ENCODE results near the gene AADACL2. TPM values are rescaled to one million over a fixed set of nuclear protein-coding genes. Genes with fewer than 3 reads are reported as not detected.

Gene AADACL2
- total and polyA plus RNA-seq, 4 donors = not detected

DNA sequence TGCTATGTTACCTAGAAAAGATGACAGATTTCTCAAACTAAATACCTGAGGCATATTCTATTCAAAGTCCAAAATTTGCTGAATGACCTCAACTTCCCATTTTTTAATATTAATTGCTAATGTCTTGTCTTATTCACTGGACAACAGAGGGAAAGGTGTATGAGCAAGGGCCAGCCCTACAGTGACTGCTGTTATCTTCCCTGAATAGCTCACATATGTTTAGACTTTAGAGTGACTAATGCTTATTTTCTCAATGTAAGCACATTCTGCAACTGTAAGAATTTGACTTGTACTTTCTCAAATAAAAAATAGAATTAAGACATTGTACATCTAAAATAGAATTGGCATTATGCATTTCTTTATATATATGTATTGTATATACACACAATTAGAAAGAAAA is 26.5 kb upstream of the AADACL2 start:
- H3K4me1 ChIP-seq (ENCODE audit: control insufficient read depth in 4 of 4, insufficient read depth in 4 of 4, low read length in 3 of 4) = no peaks in the 10 kb centered on the region
- H3K27me3 ChIP-seq (ENCODE audit: control insufficient read depth in 4 of 4, insufficient read depth in 4 of 4, low read length in 3 of 4) = no peaks in the 10 kb centered on the region
- no peak overlapping the region for H3K27ac ChIP-seq (ENCODE audit: low read depth in 1 of 2, low read length in 2 of 2)
- no peaks in the 10 kb centered on the region for H3K9me3 ChIP-seq (ENCODE audit: control insufficient read depth in 4 of 4, low read length in 3 of 4)
- TF ChIP-seq GABPA (IDR thresholded peaks at IDR 0.05 in 1 of 2, conservative IDR thresholded peaks at IDR 0.05 in 1 of 2) (no peak), FOXA2 (IDR thresholded peaks at IDR 0.05) (no peak), RAD21 (IDR thresholded peaks at IDR 0.05) (no peak), HNF4G (IDR thresholded peaks at IDR 0.05) (no peak), RXRA (IDR thresholded peaks at IDR 0.05) (no peak), HNF4A (conservative IDR thresholded peaks at IDR 0.05) (no peak)
- TF ChIP-seq, protein P1, sequence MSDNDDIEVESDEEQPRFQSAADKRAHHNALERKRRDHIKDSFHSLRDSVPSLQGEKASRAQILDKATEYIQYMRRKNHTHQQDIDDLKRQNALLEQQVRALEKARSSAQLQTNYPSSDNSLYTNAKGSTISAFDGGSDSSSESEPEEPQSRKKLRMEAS (IDR thresholded peaks at IDR 0.05) = no peak
- no peak overlapping the region for H3K4me3 ChIP-seq (ENCODE audit: low read depth in 1 of 3, low read length in 3 of 3)
- no peak for DNase-seq (ENCODE audit: low spot score)
- no peaks in the 10 kb centered on the region for H3K36me3 ChIP-seq (ENCODE audit: control insufficient read depth in 4 of 4, insufficient read depth in 3 of 4, low read depth in 1 of 4, low read length in 3 of 4)
- H3K9ac ChIP-seq (ENCODE audit: low read depth in 1 of 2, low read length in 2 of 2) = no peak overlapping the region

DNA sequence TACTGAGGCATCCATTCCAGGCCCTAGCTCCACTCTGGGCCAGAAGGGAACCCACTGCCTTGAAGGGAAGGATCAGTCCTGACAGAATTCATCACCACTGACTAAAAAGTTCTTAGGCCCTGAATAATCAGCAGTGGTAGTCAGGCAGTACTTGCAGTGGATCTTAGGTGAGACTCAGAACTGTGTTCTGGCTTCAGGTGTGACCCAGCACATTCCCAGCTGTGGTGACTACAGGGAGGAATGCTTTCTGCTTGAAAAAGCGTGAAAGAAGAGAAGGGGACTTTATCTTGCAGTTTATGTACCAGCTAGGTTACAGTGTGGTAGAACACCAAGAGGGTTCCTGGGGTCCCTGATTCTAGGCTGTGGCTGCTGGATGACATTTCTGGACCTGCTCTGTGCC is 24.9 kb upstream of the AADACL2 start:
- no peaks in the 10 kb centered on the region for H3K27me3 ChIP-seq (ENCODE audit: control insufficient read depth in 4 of 4, insufficient read depth in 4 of 4, low read length in 3 of 4)
- TF ChIP-seq HNF4A (conservative IDR thresholded peaks at IDR 0.05) (no peak), TAF1 (conservative IDR thresholded peaks at IDR 0.05) (no peak), FOXA2 (IDR thresholded peaks at IDR 0.05) (no peak), YY1 (IDR thresholded peaks at IDR 0.05) (no peak), RAD21 (IDR thresholded peaks at IDR 0.05) (no peak), RXRA (IDR thresholded peaks at IDR 0.05) (no peak), JUND (IDR thresholded peaks at IDR 0.05) (no peak), SP1 (IDR thresholded peaks at IDR 0.05) (no peak), FOXA1 (IDR thresholded peaks at IDR 0.05) (no peak), NR2F2 (IDR thresholded peaks at IDR 0.05) (no peak), HNF4G (IDR thresholded peaks at IDR 0.05) (no peak), GABPA (IDR thresholded peaks at IDR 0.05 in 1 of 2, conservative IDR thresholded peaks at IDR 0.05 in 1 of 2) (no peak), EGR1 (IDR thresholded peaks at IDR 0.05; ENCODE audit: low read depth in 2 of 2) (no peak)
- TF ChIP-seq, protein P2, sequence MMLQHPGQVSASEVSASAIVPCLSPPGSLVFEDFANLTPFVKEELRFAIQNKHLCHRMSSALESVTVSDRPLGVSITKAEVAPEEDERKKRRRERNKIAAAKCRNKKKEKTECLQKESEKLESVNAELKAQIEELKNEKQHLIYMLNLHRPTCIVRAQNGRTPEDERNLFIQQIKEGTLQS (IDR thresholded peaks at IDR 0.05) = no peak
- TF ChIP-seq, protein P1 (IDR thresholded peaks at IDR 0.05) = no peak
- TF ChIP-seq, protein P3, sequence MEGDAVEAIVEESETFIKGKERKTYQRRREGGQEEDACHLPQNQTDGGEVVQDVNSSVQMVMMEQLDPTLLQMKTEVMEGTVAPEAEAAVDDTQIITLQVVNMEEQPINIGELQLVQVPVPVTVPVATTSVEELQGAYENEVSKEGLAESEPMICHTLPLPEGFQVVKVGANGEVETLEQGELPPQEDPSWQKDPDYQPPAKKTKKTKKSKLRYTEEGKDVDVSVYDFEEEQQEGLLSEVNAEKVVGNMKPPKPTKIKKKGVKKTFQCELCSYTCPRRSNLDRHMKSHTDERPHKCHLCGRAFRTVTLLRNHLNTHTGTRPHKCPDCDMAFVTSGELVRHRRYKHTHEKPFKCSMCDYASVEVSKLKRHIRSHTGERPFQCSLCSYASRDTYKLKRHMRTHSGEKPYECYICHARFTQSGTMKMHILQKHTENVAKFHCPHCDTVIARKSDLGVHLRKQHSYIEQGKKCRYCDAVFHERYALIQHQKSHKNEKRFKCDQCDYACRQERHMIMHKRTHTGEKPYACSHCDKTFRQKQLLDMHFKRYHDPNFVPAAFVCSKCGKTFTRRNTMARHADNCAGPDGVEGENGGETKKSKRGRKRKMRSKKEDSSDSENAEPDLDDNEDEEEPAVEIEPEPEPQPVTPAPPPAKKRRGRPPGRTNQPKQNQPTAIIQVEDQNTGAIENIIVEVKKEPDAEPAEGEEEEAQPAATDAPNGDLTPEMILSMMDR (IDR thresholded peaks at IDR 0.05; ENCODE audit: low read depth, low read length, missing input control) = no peak
- TF ChIP-seq, protein P4, sequence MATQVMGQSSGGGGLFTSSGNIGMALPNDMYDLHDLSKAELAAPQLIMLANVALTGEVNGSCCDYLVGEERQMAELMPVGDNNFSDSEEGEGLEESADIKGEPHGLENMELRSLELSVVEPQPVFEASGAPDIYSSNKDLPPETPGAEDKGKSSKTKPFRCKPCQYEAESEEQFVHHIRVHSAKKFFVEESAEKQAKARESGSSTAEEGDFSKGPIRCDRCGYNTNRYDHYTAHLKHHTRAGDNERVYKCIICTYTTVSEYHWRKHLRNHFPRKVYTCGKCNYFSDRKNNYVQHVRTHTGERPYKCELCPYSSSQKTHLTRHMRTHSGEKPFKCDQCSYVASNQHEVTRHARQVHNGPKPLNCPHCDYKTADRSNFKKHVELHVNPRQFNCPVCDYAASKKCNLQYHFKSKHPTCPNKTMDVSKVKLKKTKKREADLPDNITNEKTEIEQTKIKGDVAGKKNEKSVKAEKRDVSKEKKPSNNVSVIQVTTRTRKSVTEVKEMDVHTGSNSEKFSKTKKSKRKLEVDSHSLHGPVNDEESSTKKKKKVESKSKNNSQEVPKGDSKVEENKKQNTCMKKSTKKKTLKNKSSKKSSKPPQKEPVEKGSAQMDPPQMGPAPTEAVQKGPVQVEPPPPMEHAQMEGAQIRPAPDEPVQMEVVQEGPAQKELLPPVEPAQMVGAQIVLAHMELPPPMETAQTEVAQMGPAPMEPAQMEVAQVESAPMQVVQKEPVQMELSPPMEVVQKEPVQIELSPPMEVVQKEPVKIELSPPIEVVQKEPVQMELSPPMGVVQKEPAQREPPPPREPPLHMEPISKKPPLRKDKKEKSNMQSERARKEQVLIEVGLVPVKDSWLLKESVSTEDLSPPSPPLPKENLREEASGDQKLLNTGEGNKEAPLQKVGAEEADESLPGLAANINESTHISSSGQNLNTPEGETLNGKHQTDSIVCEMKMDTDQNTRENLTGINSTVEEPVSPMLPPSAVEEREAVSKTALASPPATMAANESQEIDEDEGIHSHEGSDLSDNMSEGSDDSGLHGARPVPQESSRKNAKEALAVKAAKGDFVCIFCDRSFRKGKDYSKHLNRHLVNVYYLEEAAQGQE (IDR thresholded peaks at IDR 0.05) = no peak
- TF ChIP-seq, protein P5, sequence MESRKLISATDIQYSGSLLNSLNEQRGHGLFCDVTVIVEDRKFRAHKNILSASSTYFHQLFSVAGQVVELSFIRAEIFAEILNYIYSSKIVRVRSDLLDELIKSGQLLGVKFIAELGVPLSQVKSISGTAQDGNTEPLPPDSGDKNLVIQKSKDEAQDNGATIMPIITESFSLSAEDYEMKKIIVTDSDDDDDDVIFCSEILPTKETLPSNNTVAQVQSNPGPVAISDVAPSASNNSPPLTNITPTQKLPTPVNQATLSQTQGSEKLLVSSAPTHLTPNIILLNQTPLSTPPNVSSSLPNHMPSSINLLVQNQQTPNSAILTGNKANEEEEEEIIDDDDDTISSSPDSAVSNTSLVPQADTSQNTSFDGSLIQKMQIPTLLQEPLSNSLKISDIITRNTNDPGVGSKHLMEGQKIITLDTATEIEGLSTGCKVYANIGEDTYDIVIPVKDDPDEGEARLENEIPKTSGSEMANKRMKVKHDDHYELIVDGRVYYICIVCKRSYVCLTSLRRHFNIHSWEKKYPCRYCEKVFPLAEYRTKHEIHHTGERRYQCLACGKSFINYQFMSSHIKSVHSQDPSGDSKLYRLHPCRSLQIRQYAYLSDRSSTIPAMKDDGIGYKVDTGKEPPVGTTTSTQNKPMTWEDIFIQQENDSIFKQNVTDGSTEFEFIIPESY (IDR thresholded peaks at IDR 0.05) = no peak
- H3K36me3 ChIP-seq (ENCODE audit: control insufficient read depth in 4 of 4, insufficient read depth in 3 of 4, low read depth in 1 of 4, low read length in 3 of 4) = no peaks in the 10 kb centered on the region
- H3K4me1 ChIP-seq (ENCODE audit: control insufficient read depth in 4 of 4, insufficient read depth in 4 of 4, low read length in 3 of 4) = no peaks in the 10 kb centered on the region
- H3K4me3 ChIP-seq (ENCODE audit: low read depth in 1 of 3, low read length in 3 of 3) = no peak overlapping the region
- H3K9ac ChIP-seq (ENCODE audit: low read depth in 1 of 2, low read length in 2 of 2) = no peak overlapping the region
- WGBS = 90% methylated on average over 1 of the region's 1 CpG
- no peak for DNase-seq (ENCODE audit: low spot score)
- H3K9me3 ChIP-seq (ENCODE audit: control insufficient read depth in 4 of 4, low read length in 3 of 4) = no peaks in the 10 kb centered on the region
- H3K27ac ChIP-seq (ENCODE audit: low read depth in 1 of 2, low read length in 2 of 2) = no peak overlapping the region

Measured in liver (tissue), 9 donors.